ENCODE results near the gene PPP6R2.

PPP6R2 gene

DNA sequence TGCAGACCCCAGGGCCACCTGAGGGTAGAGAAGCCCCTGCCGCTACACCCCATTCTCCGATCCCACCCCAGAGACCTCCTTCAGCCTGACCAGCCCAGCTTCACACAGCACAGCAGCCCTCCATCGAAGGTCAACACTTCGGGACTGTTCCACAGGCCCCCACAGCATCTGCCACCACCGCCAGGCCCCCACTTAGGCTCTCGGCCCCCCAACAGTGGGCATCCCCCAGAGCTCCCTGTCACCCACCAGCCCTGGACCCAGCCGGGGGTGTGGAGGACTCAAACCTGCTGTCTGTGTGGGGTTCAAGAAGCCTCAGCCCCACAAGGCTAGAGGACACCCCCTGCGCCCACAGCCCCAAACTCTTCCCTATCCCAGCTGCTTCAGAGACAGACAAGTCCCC, 125.5 kb downstream of the PPP6R2 start:
- DNase-seq (ENCODE audit: low spot score): no peak

DNA sequence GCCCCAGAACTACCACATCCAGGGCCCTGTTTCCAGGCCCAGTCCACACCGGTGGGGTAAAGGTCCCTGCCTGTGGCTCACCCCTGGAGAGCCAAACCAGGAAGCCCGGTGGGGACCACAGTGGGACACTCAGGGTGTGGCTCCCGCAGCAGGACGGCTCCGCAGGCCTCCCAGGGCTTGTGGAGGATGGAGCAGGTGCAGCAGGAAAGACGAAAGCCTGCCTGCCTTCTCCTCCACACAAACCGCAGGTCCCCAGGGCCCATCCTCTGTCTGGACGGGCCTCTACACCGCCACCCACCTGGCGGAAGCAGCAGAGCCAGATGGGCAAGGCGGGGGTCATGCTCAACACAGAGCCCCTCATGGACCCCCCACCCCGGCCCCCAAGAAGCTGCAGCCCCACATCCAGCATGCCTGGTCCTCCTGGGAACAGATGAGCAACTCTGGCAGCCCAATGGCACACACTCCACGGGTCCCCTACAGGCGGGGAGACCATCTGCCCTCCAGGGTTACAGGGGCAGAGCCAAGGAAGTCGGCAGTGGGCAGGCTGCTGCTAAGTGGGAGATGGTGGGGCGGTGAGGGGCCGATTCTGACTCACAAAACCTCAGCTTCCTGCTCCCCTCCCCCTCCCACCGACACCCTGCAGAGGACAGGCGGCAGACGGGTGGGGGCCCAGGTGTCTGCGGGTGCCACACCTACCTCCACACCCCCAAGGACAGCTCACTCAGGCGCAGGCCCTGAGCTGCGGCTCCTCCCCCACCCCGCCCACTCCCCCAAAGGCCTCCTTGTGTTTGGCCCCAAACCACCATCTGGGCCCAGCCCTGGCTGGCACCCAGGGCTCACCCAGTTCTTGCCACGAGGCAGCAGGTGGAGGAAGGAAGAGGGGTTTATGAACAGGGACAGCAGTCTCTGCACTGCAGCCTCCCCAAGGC, 126.5 kb downstream of the PPP6R2 start:
- peak; percentile 76 for DNase-seq (ENCODE audit: low spot score)

DNA sequence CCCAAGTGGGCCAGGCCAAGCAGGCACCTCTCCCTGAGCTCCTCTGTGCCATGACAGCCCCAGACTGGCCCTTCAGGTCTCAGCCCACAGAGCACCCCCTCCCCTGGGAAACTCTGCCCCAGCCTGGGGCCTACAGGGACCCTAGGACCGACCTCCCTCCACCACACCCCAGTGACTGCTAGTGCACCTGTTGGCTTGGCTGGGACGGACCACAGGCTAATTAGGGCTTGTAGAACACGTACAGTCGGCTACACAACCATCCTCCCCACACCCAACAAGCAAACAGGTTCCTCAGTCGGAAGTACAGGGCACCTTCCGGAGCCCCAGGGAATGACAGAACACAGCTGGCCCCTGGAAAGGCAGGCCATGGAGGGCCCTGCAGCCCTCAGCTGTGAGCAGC, 127.4 kb downstream of the PPP6R2 start:
- DNase-seq (ENCODE audit: low spot score): no peak

DNA sequence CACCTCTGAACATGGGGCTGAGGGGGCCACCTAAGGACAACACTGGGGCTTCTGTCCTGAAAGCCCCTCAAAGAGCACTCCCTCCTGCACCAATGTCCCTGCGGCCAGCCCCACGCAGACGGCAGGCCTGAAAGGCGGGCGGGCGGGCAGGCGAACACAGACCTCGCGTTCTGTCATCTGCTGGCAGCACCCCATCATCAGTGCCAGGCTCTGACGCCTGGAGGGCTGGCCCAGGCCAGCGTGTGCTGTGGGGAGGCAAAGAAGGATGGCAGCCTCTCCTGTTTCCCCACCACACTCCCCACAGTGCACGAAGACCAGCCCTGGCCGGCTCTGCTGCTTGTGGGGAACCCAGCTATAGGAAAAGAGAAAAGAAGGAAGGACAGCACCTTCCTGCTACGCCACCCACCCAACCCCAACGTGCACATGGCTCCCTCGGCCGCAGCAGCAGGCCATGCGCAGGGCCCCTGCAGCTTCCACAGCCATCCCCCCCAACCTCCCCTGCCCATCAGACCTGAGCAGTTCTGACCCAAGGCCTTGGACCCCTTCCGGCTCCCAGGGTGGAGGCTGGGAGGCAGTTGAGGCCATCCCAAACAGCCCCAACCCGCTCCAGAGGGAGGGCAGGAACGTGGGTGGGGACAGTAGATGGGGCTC, 128.2 kb downstream of the PPP6R2 start:
- DNase-seq (ENCODE audit: low spot score): no peak

DNA sequence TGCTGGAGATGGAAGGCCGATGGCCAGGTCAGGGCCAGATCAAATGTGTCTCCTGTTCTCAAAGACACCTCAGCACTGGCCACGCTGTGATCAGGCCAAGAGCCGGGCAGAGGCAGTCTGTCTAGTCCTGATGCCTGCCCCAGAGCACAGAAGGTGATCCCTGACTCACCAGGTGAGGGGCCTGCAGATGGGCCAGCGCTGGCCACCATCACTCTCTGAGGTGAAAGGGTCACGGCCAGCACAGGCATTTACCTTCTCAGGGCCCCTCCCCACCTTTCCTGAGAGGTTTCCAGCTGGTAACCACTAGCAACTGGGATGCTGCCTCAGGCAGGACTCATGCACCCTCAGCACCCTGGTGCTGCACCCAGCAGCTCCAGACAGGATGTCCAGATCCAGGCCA, 128.8 kb downstream of the PPP6R2 start:
- DNase-seq (ENCODE audit: low spot score): no peak

DNA sequence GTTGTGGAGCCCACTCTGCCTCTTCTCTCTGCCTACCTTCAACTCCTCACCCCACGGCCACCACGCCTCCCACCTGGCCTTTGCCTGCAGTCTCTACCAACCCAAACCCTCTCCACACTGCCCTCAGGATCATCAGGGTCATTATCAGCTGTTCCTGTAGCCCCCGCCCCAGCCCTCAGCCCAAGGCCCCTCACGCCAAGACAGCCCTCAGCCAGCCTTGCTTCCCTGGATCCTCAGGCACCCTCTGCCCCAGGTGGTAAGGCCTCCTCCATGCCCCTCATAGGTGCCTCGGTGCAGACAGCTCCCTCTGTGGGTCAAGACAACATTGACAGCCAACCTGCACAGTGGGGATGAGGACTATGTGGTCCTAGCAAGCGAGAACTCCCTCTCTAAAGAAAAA, 130.0 kb downstream of the PPP6R2 start:
- DNase-seq (ENCODE audit: low spot score): peak; percentile 65

DNA sequence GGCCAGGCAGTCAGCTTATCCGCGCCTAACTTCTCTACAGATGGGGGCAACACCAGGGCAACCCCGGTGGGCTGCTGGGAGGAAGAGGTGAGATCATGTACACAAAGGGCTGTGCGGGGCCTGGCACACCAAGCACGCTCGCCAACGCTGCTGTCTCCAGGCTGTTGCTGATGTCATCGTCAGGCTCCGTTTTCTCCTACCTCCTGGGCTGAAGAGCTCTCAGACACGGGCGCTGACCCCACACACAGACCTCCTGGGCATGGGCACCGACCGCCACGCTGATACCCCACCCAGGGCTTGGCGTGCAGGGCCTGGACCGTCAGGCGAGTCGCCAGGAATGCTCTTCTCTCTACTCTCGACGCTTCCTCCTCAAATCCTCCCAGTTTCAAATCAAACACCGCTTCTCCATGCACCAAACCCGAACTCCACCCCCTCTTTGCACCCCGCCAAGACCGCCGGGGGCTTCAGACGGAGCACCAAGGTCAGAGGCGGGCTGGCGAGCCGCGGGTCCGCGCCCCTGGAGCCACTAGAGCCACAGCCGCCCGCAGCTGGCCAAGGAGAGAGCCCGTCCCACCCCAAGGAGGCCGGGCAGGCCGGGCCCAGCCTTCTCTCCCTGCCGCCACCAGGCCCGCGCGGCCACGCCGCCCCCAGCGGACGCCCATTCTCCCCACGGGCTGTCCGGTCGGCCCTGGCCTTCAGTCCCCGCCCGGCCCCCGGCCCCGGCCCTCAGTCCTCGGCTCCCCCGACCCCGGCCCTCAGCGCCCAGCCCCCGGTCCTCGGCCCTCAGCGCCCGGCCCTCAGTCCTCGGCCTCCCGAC, 130.9 kb downstream of the PPP6R2 start:
- peak; percentile 74 for DNase-seq (ENCODE audit: low spot score)

DNA sequence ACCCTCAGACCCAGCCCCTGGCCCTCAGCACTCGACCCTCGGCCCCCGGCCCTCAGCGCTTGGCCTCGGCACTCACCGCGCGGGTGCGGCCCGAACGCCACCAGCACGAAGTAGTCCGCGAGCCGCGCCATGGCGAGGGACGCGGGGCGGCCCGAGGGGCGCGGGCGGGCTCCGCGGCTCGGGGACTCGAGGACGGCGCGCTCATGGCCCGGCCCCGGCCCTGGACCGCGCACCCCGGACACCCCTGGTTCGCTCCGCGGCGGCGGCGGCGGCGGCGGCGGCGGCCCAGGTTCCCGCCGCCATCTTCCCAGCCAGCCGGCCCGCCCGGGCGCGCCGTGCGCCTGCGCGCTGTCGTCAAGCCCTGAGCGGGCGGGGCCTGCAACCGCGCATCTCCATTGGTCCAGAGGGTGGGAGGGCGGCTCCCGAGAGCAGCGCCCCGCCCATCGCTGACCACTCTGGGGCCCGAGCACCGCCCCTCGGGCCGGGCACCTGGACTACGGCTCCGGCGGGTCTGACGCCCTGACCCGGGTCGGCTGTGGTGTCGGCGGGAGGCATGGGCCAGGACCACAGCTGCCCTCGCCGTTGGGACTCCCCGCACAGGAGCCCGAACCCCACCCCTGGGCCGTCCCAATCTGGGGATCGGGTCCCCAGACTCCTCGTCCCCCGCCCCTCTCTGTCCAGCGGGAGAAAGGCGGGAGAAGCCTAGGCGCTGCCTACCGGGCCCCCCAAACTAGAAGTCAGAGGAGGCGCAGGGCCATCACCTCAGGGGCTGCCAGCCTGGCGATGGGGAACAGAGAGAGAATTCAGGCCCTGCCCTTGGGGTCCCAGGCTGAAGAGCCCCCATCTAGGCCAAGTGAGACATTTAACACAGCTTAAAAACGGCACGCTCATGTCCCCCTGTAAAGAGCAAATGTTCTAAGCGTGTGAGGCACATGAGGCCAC, 131.9 kb downstream of the PPP6R2 start, which contains the start of gene SBF1:
Gene SBF1, minus strand, starts transcription at position 326 of the 942 bp plus-strand sequence. Its CDS starts 195 bp downstream, at position 131.
- DNase-seq (ENCODE audit: low spot score): peak; percentile 100

DNA sequence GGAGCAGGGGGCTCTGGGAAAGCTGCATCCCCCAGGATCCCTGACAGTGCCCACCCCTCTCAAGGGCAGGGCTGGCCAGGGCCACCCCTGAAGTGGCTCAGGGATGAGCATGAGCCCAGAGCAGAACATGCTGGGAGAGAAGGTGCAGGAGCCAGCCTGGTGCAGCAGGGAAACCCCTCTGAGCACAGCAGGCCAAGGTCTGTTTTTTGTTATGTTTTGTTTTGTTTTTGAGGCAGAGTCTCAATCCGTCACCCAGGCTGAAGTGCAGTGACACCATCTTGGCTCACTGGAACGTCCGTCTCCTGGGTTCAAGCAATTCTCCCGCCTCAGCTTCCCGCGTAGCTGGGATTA, 132.5 kb downstream of the PPP6R2 start:
- no peak for DNase-seq (ENCODE audit: low spot score)

DNA sequence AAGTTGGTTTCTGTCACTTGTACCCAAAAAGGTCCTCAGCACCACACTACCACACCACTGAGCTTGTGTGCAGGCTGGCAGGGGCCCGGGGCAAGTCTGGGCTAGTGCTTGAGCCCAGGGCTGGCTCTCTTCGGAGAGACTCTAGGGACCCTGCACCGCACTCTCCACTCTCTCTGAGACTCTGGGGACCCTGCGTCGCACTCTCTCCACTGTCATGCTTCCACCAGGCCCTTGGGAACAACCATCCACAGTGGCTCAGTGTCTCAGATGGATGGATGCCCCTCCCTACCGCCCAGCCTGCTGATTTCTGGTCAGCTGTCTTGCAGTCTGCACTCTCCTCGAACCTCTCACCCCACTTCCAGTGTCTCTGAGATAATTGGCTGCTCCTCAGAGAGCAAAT, 133.7 kb downstream of the PPP6R2 start:
- no peak for DNase-seq (ENCODE audit: low spot score)

DNA sequence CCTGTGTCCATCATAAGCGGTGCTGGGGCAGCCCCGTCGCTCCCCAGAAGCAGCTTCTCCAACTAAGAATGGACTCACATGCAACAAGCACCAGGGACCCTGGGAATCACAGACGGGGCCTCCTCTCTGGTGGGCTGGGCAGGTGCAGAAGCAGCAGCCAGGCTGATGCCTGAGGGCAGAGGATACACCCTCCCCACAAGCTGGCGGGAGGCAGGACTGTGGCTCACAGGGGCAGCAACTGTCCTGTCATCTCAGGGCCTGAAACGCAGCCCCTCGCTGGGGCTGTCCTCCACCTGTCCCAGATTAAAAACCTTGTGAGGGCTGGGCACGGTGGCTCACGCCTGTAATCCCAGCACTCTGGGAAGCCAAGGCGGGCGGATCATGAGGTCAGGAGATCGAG, 134.8 kb downstream of the PPP6R2 start:
- no peak for DNase-seq (ENCODE audit: low spot score)

DNA sequence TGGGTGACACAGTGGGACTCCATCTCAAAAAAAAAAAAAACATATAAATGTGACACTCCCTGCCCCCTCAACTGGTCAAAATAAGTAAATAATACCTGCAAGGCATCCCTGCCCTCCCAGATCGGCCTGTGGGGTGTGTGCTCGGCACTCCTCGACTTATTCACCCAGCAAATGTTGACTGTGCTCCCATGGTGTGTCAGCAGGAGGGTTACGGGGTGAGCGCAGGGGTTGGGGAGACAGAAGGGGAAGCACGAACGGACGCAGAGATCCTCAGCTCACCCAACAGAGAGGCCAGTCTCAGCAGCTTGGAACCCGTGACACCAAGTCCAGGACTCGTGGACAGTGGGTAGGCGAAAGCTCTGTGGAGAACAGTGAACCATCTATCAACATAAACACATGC, 136.6 kb downstream of the PPP6R2 start:
- no peak for DNase-seq (ENCODE audit: low spot score)

DNA sequence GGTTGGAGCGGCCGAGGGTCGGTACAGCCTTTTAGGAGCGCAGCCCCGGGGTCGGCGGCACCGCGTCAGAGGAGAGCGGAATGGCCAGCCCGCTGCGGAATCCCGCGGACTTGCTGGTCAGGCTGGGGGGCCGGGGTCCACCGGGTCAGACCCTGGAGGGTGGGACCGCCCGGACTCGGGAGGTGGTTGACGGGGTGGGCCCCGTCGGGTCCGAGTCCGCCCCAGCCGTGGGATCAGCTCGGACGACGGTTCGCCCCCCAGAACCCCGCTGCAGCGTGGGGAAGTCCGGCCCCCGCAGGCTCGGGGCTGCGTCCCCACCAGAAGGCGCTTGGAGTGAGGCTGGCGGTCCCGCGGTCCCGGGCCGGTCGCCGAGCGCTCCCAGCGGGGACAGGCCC, 137.9 kb downstream of the PPP6R2 start:
- no peak for DNase-seq (ENCODE audit: low spot score)

DNA sequence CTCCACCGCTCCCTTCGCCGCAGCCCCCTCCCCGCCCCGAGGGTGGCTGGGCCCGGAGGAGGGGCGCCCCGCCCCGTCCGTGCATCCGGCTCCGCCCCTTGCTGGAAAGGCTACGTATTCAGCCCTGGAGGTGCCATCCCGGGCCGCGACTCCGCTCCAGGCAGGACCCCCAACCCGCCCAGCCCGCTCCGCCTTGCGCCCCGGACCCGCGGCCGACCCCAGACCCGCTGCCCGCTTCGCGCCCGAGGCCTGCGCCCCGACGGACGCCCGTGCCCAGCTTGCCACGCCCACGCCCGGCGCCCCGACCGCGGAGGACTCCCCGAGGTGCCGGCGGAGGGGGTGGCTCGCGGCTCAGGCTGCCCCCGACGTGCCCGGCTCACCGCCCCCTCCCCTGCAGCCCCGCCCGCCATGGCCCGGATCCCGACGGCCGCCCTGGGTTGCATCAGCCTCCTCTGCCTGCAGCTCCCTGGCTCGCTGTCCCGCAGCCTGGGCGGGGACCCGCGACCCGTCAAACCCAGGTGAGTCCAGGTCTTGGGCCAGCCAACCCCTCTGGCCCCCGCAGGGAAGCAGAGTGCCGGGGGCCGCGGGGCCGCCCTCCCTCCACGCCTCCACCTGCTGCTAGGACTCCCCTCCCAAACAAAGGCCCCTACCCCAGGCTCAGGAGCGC, 138.4 kb downstream of the PPP6R2 start, which contains the start of gene ADM2:
Gene ADM2, plus strand, starts transcription at position 104 of the 667 bp plus-strand sequence. Its CDS starts 305 bp downstream, at position 409.
- peak; percentile 84 for DNase-seq (ENCODE audit: low spot score)

DNA sequence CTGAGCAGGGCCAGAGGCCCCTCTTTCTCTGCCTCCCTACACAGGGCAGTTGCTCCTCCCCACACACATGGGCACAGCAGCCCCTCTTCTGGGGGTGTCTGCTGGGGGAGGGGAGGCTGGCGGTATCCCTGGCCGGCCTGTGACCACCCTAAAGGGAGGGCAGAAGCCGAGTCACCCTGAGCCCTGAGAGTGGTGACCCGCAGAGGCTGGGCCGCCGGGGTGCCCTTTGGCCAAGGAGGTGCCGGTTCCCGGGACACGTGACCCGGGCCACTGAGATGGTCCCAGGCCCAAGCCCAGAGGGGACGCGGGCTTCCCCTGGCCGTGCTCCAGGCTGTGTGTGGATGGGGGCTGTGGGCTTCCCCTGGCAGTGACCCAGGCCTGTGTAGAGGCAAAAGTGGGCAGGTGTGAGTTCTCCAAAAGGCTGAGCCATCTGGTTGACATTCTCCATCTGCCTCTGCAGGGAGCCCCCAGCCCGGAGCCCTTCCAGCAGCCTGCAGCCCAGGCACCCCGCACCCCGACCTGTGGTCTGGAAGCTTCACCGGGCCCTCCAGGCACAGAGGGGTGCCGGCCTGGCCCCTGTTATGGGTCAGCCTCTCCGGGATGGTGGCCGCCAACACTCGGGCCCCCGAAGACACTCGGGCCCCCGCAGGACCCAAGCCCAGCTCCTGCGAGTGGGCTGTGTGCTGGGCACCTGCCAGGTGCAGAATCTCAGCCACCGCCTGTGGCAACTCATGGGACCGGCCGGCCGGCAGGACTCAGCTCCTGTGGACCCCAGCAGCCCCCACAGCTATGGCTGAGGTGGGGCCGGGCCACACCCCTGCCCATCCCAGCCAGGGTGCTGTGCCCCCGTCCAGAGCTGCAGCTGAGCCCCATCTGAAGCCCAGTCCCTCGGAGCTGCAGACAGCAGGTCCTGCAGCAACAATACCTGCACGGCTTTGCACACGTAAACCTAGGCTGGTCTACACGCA, 139.3 kb downstream of the PPP6R2 start:
- DNase-seq (ENCODE audit: low spot score): no peak

DNA sequence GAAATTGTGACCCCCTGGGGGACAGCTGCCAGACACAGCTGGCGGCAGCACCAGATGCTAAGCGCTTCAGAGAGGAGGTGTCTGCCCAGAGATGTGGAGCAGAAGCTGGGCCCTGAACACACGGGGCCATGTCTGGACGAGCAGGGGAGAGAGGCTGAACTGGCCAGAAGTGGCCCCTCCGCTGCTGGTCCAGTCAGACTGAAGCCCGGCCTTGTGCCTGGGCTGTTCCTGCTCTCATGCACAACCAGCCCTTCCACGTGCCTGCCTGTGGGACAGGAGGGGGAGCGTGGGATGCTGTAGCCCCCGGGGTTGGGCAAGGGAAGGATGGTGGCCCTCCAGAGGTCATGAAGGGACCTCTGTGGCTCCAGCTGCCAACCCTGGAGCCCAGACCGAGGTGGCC, 140.0 kb downstream of the PPP6R2 start:
- DNase-seq (ENCODE audit: low spot score): no peak

DNA sequence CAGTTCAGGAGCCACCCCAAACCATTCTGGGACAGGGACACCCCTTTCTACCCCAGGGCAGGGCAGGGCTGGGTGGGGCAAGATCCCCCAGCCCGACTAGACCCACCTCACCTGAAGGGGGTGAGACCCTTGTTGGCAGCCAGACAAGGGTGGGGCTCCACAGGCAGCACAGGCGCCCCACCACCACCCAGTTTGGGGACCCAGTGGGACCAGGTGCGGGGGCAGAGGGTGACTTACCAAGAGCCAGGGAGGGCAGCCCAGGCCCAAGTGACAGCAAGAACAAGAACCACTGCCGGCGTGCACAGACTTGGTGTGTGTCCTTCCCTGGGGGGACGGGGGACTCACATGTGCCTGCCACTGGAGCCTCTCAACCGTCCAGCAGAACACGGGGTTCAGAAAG, 140.4 kb downstream of the PPP6R2 start:
- DNase-seq (ENCODE audit: low spot score): no peak

DNA sequence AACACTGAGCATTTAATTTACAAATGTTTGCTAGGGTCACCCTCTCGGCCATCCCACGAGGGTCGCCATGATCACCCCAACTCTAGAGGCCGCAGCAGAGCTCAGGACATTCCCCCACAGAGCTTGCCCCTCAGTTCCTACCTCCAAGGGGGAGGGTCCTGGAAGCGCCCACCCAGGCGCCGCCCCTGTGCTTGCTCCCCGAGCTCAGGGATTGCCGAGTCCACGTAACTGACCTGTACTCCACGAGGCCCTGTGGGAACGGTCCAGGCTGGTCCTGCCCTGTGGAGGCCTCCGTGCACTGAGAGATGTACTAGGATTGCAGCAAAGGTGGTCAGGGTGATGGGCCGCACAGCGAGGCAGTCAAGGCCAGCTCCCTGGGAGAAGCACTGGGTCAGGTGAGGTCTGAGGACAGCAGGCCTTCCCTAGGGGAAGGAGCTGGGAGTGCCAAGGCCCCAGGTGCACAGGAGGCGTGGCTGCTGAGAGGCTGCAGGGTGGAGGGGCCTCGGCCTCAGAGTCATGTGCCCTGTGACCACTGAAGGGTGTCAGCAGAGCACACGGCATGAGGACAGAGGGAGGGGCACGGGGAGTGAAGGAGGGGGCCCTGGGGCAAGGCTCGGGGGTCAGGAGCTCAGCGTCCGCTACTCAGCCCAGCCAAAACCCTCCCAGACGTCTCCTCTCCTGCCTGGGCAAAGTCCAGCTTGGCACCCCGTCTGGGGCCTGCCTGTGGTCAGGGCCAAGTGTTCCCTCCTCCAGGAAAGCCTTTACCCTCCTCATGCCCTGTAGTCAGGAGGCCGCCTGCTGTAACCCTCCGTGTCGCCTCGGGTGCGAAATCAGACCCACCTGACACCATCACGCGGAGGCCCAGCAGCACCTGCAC, 141.1 kb downstream of the PPP6R2 start:
- DNase-seq (ENCODE audit: low spot score): no peak

Measured in D341Med (cell line).